Measurements from ENCODE around the gene LRRC4C.

Gene LRRC4C

GRCh38 chr11:41286751-41287150 is 172.7 kb downstream of the LRRC4C start:
- no peak for TF ChIP-seq NFIC (IDR thresholded peaks at IDR 0.05)

- TF ChIP-seq EGR1 (IDR thresholded peaks at IDR 0.05) = no peak
- TF ChIP-seq EP300 (IDR thresholded peaks at IDR 0.05; ENCODE audit: borderline replicate concordance) = no peak
- TF ChIP-seq TEAD4 (IDR thresholded peaks at IDR 0.05) = no peak
- no peak for TF ChIP-seq ZBTB7A (IDR thresholded peaks at IDR 0.05; ENCODE audit: low read depth)
- TF ChIP-seq REST (IDR thresholded peaks at IDR 0.05; ENCODE audit: low read depth) = no peak
- TF ChIP-seq CEBPB (IDR thresholded peaks at IDR 0.05) = no peak
- TF ChIP-seq TCF12 (IDR thresholded peaks at IDR 0.05; ENCODE audit: low read depth) = no peak
- TF ChIP-seq TAF1 (IDR thresholded peaks at IDR 0.05; ENCODE audit: low read depth) = no peak
- TF ChIP-seq NFIC (IDR thresholded peaks at IDR 0.05) = no peak
- no peak for TF ChIP-seq FOXM1 (IDR thresholded peaks at IDR 0.05; ENCODE audit: borderline replicate concordance, low read depth)
- TF ChIP-seq RAD21 (IDR thresholded peaks at IDR 0.05; ENCODE audit: low read depth) = no peak
- TF ChIP-seq USF1 (IDR thresholded peaks at IDR 0.05) = no peak
- no peak for TF ChIP-seq YY1 (IDR thresholded peaks at IDR 0.05; ENCODE audit: low read depth)
- no peak for TF ChIP-seq CREB1 (IDR thresholded peaks at IDR 0.05; ENCODE audit: low read depth)
- no peak for TF ChIP-seq MAX (IDR thresholded peaks at IDR 0.05)
These were observed 175.1 kb downstream of the LRRC4C start for GRCh38 chr11:41284354-41284753.

- no peak for TF ChIP-seq MAX (IDR thresholded peaks at IDR 0.05)
- TF ChIP-seq TAF1 (IDR thresholded peaks at IDR 0.05; ENCODE audit: low read depth) = no peak
- no peak for TF ChIP-seq FOXM1 (IDR thresholded peaks at IDR 0.05; ENCODE audit: borderline replicate concordance, low read depth)
- no peak for TF ChIP-seq ZBTB7A (IDR thresholded peaks at IDR 0.05; ENCODE audit: low read depth)
- TF ChIP-seq EP300 (IDR thresholded peaks at IDR 0.05; ENCODE audit: borderline replicate concordance) = no peak
- no peak for TF ChIP-seq REST (IDR thresholded peaks at IDR 0.05; ENCODE audit: low read depth)
- no peak for TF ChIP-seq NFIC (IDR thresholded peaks at IDR 0.05)
- TF ChIP-seq TCF12 (IDR thresholded peaks at IDR 0.05; ENCODE audit: low read depth) = no peak
These were observed 176.1 kb downstream of the LRRC4C start for GRCh38 chr11:41283191-41283930.

- TF ChIP-seq MAX (IDR thresholded peaks at IDR 0.05) = no peak
- no peak for TF ChIP-seq CREB1 (IDR thresholded peaks at IDR 0.05; ENCODE audit: low read depth)
- no peak for TF ChIP-seq RAD21 (IDR thresholded peaks at IDR 0.05; ENCODE audit: low read depth)
- no peak for TF ChIP-seq NFIC (IDR thresholded peaks at IDR 0.05)
- TF ChIP-seq FOXM1 (IDR thresholded peaks at IDR 0.05; ENCODE audit: borderline replicate concordance, low read depth) = no peak
- TF ChIP-seq TAF1 (IDR thresholded peaks at IDR 0.05; ENCODE audit: low read depth) = no peak
- no peak for TF ChIP-seq EGR1 (IDR thresholded peaks at IDR 0.05)
- TF ChIP-seq USF1 (IDR thresholded peaks at IDR 0.05) = no peak
- TF ChIP-seq CEBPB (IDR thresholded peaks at IDR 0.05) = no peak
- TF ChIP-seq REST (IDR thresholded peaks at IDR 0.05; ENCODE audit: low read depth) = no peak
- TF ChIP-seq TCF12 (IDR thresholded peaks at IDR 0.05; ENCODE audit: low read depth) = no peak
- no peak for TF ChIP-seq ZBTB7A (IDR thresholded peaks at IDR 0.05; ENCODE audit: low read depth)
- TF ChIP-seq TEAD4 (IDR thresholded peaks at IDR 0.05) = no peak
- no peak for TF ChIP-seq YY1 (IDR thresholded peaks at IDR 0.05; ENCODE audit: low read depth)
- no peak for TF ChIP-seq EP300 (IDR thresholded peaks at IDR 0.05; ENCODE audit: borderline replicate concordance)
These were observed 177.1 kb downstream of the LRRC4C start for GRCh38 chr11:41282395-41282794.
